ENCODE results near the gene CSRP3. TPM values are rescaled to one million over a fixed set of nuclear protein-coding genes. Genes with fewer than 3 reads are reported as not detected.

The CSRP3 gene
- 0.58 TPM in 1 of 2 replicates, not detected in the other for total RNA-seq

GRCh38 chr11:19201737-19202605 is at the start of gene CSRP3:
Gene CSRP3 (minus strand): TSS chr11:19201983. CDS start chr11:19192448, 9,535 bp downstream.

GRCh38 chr11:19240420-19241259 is 38.9 kb upstream of the CSRP3 start, which contains the start of gene E2F8:
Gene E2F8 (minus strand): TSS chr11:19240945. CDS start chr11:19240121, 824 bp downstream.

Other genes starting within 250 kb of the CSRP3 start
- gene MRGPRX2, start 141.3 kb downstream of the CSRP3 start, total RNA-seq: under 0.01 TPM in 1 of 2 replicates, not detected in the other
- 10.4 and 14.3 TPM in 2 replicates for gene ZDHHC13, start 84.8 kb downstream of the CSRP3 start, total RNA-seq
- under 0.01 and 1.0 TPM in 2 replicates for gene E2F8, start 39.0 kb upstream of the CSRP3 start, total RNA-seq

Measured in smooth muscle cell of trachea (primary cell).